HUES48 (cell line): ENCODE measurements around the gene CTNNA2.

Source experiments
- H3K27ac ChIP-seq: one replicate; pipeline ENCODE4 v1.7.0; 2013; ENCODE audit warnings: low read depth, low read length, inconsistent platforms
- H3K27me3 ChIP-seq: 2 replicates; pipeline ENCODE4 v1.6.1; 2013; ENCODE audit warnings: mild to moderate bottlenecking, low read length; ENCODE audit not compliant: control insufficient read depth, insufficient read depth
- H3K36me3 ChIP-seq: 2 replicates; pipeline ENCODE4 v1.6.1; 2013; ENCODE audit warnings: low read length; ENCODE audit not compliant: control insufficient read depth, insufficient read depth
- H3K4me1 ChIP-seq: 2 replicates; pipeline ENCODE4 v1.6.1; 2013; ENCODE audit warnings: mild to moderate bottlenecking, low read length; ENCODE audit not compliant: control insufficient read depth, insufficient read depth
- H3K4me3 ChIP-seq: 2 replicates; pipeline ENCODE4 v1.5.1; 2013; ENCODE audit warnings: mild to moderate bottlenecking, low read depth, low read length
- H3K9ac ChIP-seq: 2 replicates; pipeline ENCODE4 v1.6.1; 2013; ENCODE audit warnings: mild to moderate bottlenecking, low read depth, low read length, moderate library complexity
- H3K9me3 ChIP-seq: 2 replicates; pipeline ENCODE4 v1.6.1; 2013; ENCODE audit warnings: low read length; ENCODE audit not compliant: control insufficient read depth, insufficient read depth

CTNNA2 gene

DNA sequence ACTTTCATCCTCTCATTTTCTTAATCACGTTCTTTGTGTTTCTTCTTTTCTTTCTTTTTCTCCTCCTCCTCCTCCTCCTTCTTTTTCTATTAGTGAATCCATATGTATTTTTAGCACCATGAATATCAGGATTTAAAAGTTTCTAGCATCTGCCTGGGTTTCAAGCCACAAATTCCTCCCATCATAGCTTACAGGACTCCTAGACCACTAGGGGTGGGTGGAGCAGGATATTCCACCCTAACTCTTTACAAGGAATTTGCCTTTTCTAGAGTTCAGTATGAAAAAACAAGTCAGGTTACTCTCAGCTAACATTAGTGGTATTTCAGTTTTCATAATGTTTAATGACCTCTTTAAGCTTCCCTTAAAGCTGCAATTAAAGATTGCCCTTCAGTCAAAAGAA lies 810.8 kb downstream of the CTNNA2 start:
- no peak overlapping the region for H3K4me3 ChIP-seq
- H3K4me1 ChIP-seq, result peaks cover 48% of the 10 kb centered on the region
- no peaks in the 10 kb centered on the region for H3K9me3 ChIP-seq
- peaks cover 30% of the 10 kb centered on the region for H3K27me3 ChIP-seq
- H3K9ac ChIP-seq, result no peak overlapping the region
- H3K27ac ChIP-seq, result peak overlapping the region; percentile 53
- H3K36me3 ChIP-seq, result no peaks in the 10 kb centered on the region

DNA sequence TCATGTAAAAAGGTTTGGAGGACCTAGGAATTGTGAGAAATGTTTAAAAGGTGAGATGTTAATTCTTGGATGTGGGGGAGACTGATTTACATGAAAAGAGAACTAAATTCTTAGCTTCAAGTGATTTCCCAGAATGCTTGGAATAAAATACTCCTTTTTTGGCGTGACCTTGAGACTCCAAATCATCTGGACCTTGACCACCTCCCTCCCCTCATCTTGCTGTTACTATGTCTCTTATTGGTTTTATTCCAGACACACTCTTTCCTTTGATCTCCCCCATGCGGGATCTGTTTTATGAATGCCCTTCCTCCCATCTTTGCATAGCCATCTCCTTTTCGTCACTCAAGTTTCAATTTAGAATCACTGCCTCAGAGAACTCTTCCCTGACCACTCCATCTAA lies 811.7 kb downstream of the CTNNA2 start:
- H3K36me3 ChIP-seq, result no peaks in the 10 kb centered on the region
- H3K9me3 ChIP-seq, result no peaks in the 10 kb centered on the region
- H3K9ac ChIP-seq, result no peak overlapping the region
- no peak overlapping the region for H3K4me3 ChIP-seq
- H3K4me1 ChIP-seq, result peaks cover 48% of the 10 kb centered on the region
- peaks cover 30% of the 10 kb centered on the region for H3K27me3 ChIP-seq
- H3K27ac ChIP-seq, result peak overlapping the region; percentile 53

GRCh38 chr2:80326214-80326613 lies 813.4 kb downstream of the CTNNA2 start:
- Histone ChIP-seq H3K27me3 (peaks cover 29% of the 10 kb centered on the region), H3K27ac (no peak overlapping the region), H3K36me3 (no peaks in the 10 kb centered on the region), H3K9ac (no peak overlapping the region), H3K4me1 (peaks cover 57% of the 10 kb centered on the region), H3K9me3 (no peaks in the 10 kb centered on the region), H3K4me3 (no peak overlapping the region)

DNA sequence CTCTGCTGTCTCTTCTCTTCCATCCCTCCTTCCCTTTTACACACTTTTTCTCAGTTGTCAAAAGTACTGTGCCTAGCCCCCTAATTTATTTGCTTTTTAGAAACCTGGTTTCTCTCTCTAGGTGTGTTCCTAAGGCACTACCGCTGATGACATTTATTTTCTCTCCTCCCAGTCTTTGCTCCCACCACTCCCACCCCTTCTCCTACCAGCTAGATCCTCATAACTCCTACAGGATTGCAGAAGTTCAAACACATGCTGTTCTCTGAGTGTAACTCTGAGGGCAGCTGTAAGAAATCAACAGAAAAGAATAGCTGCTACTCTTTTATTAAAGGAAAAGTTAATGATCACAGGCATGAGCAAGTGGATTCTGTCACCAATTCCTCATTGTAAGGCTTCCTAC lies 814.0 kb downstream of the CTNNA2 start:
- no peaks in the 10 kb centered on the region for H3K9me3 ChIP-seq
- H3K4me1 ChIP-seq, result peaks cover 56% of the 10 kb centered on the region

DNA sequence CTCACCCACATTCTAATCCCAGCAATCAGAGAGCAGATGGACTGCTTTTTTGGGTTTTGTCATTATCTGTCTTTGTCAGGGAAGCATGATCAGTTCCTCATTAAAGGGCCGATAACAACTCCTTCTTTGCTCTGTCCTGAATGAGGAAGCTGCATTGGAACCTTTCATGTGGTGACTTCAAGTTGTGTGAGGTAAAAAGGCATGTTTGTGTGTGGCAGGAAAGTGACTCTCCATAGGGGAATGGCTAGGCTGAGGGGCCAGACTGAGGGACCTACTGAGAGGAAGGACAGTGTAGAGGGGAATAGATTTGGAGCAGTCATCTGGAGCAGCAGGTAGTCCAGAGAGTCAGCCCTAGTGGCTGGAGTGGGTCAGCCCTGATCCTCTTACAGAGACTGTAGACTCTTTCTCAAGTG lies 815.3 kb downstream of the CTNNA2 start:
- no peaks in the 10 kb centered on the region for H3K9me3 ChIP-seq

More for the DNA sequence above, 814.0 kb downstream of the CTNNA2 start:
- peaks cover 22% of the 10 kb centered on the region for H3K27me3 ChIP-seq
- no peak overlapping the region for H3K9ac ChIP-seq
- H3K27ac ChIP-seq, result no peak overlapping the region
- no peak overlapping the region for H3K4me3 ChIP-seq
- H3K36me3 ChIP-seq, result no peaks in the 10 kb centered on the region

DNA sequence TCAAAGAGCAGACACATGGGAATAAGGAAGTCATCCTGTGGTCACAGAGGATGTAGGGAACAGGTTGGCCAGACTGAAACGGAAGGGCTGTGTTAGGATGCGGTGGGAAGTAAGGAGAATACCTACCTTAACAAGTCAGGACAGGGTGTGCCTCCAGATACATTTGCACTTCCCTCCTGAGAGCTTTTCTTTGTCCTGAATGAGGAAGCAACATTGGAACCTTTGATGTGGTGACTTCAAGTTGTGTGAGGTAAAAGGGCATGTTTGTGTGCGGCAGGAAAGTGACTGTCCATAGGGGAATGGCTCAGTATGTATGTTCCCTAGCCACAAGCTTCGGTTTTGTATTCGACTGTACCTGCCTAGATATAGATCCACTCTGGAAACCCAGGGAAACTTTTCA lies 816.6 kb downstream of the CTNNA2 start:
- H3K36me3 ChIP-seq, result no peaks in the 10 kb centered on the region
- no peak overlapping the region for H3K4me3 ChIP-seq
- no peak overlapping the region for H3K27ac ChIP-seq

More for the DNA sequence above, 815.3 kb downstream of the CTNNA2 start:
- Histone ChIP-seq H3K9ac (no peak overlapping the region), H3K27ac (no peak overlapping the region), H3K4me3 (no peak overlapping the region), H3K36me3 (no peaks in the 10 kb centered on the region), H3K4me1 (peaks cover 46% of the 10 kb centered on the region), H3K27me3 (peaks cover 10% of the 10 kb centered on the region)

GRCh38 chr2:80330527-80331450 lies 817.9 kb downstream of the CTNNA2 start:
- no peak overlapping the region for H3K27ac ChIP-seq
- no peaks in the 10 kb centered on the region for H3K36me3 ChIP-seq
- no peak overlapping the region for H3K4me3 ChIP-seq
- no peak overlapping the region for H3K9ac ChIP-seq
- H3K9me3 ChIP-seq, result no peaks in the 10 kb centered on the region
- H3K4me1 ChIP-seq, result peaks cover 20% of the 10 kb centered on the region
- no peaks in the 10 kb centered on the region for H3K27me3 ChIP-seq

More for the DNA sequence above, 816.6 kb downstream of the CTNNA2 start:
- no peaks in the 10 kb centered on the region for H3K27me3 ChIP-seq
- H3K4me1 ChIP-seq, result peaks cover 33% of the 10 kb centered on the region
- no peaks in the 10 kb centered on the region for H3K9me3 ChIP-seq
- no peak overlapping the region for H3K9ac ChIP-seq

GRCh38 chr2:80333886-80334285 lies 821.0 kb downstream of the CTNNA2 start:
- Histone ChIP-seq H3K4me3 (no peak overlapping the region), H3K27me3 (no peaks in the 10 kb centered on the region), H3K9me3 (no peaks in the 10 kb centered on the region), H3K4me1 (peaks cover 9% of the 10 kb centered on the region; the same call in 1 of the 2 replicates), H3K27ac (no peak overlapping the region), H3K36me3 (no peaks in the 10 kb centered on the region), H3K9ac (no peak overlapping the region)

GRCh38 chr2:80335411-80335810 lies 822.6 kb downstream of the CTNNA2 start:
- no peak overlapping the region for H3K4me3 ChIP-seq
- no peaks in the 10 kb centered on the region for H3K36me3 ChIP-seq
- H3K4me1 ChIP-seq, result peaks cover 2% of the 10 kb centered on the region; the same call in 1 of the 2 replicates
- no peaks in the 10 kb centered on the region for H3K9me3 ChIP-seq
- H3K9ac ChIP-seq, result no peak overlapping the region
- no peaks in the 10 kb centered on the region for H3K27me3 ChIP-seq
- no peak overlapping the region for H3K27ac ChIP-seq

DNA sequence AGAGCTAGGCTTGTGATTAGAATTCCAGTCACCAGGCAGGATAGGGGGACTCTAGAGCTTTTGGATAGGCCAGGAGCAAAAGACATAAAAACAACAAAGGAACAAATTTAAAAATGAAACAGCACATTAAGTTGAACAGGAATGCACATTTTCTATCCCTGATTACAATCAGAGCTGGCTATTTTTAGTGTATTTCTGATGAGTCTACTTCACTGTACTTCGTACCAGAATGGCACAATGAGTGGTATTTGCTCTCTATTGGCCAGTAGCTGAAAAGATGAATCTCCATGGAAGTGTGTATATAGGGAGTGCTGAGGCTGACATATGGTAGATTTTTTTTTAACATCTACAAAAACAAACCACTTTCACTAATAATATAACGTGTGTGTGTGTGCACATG lies 825.9 kb downstream of the CTNNA2 start:
- Histone ChIP-seq H3K27me3 (no peaks in the 10 kb centered on the region), H3K4me3 (no peak overlapping the region), H3K27ac (no peak overlapping the region), H3K4me1 (no peaks in the 10 kb centered on the region), H3K9me3 (no peaks in the 10 kb centered on the region), H3K9ac (no peak overlapping the region), H3K36me3 (no peaks in the 10 kb centered on the region)

DNA sequence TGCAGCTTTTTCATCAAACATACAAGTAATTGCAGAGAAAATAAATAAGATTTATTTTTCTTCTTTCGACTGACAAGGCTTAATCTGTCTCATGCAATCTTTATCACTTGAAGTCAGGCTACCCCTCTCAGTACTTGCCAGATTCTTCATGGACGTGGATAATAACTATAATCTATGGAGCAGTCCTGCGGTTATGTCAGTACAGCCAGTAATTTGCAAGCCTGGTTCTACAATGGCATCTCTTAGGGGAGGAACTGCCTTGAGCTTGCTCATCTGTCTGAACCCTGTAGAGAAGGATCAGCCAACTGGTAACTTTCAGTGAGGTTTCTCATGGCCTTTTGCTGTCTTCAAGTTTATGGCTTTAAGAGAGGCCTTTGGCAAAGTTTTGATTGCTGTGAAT lies 827.2 kb downstream of the CTNNA2 start:
- Histone ChIP-seq H3K4me3 (no peak overlapping the region), H3K27me3 (no peaks in the 10 kb centered on the region), H3K4me1 (no peaks in the 10 kb centered on the region), H3K9me3 (no peaks in the 10 kb centered on the region), H3K27ac (no peak overlapping the region), H3K36me3 (no peaks in the 10 kb centered on the region), H3K9ac (no peak overlapping the region)
